GM21717 (cell line): Measurements from ENCODE around the gene IQGAP1.
"Not testable (repeated sequence)": the region's sequence is repeated elsewhere in the genome, so short reads cannot be mapped to it uniquely, and the experiment has no call there.

Source experiments
- ATAC-seq: cut with Tn5 transposase; IDR thresholded peaks from one replicate; pipeline ENCODE4 v1.9.1; 2021; ENCODE audit warnings: mild to moderate bottlenecking, moderate library complexity; ENCODE audit not compliant: unreplicated experiment

The IQGAP1 gene

GRCh38 chr15:90482124-90483011, 94.3 kb downstream of the IQGAP1 start:
- no peak for ATAC-seq

GRCh38 chr15:90483012-90483307, 94.9 kb downstream of the IQGAP1 start:
- no peak for ATAC-seq

- no peak for ATAC-seq
Observed at GRCh38 chr15:90483637-90484036, 95.6 kb downstream of the IQGAP1 start.

GRCh38 chr15:90487186-90487585, 99.1 kb downstream of the IQGAP1 start:
- no peak for ATAC-seq

- no peak for ATAC-seq
Observed at GRCh38 chr15:90489514-90489913, 101.5 kb downstream of the IQGAP1 start.

- ATAC-seq: no peak
Observed at GRCh38 chr15:90489944-90490343, 101.9 kb downstream of the IQGAP1 start.

- ATAC-seq: no peak
Observed at GRCh38 chr15:90493647-90494046, 105.6 kb downstream of the IQGAP1 start.

- no peak for ATAC-seq
Observed at GRCh38 chr15:90495067-90495466, 107.0 kb downstream of the IQGAP1 start.

- ATAC-seq: no peak
Observed at GRCh38 chr15:90496791-90497190, 108.7 kb downstream of the IQGAP1 start.

GRCh38 chr15:90497376-90497775, 109.3 kb downstream of the IQGAP1 start:
- ATAC-seq: no peak

- no peak for ATAC-seq
Observed at GRCh38 chr15:90497912-90498311, 109.9 kb downstream of the IQGAP1 start.

GRCh38 chr15:90500171-90500570, 112.1 kb downstream of the IQGAP1 start:
- no peak for ATAC-seq

- no peak for ATAC-seq
Observed at GRCh38 chr15:90501898-90502297, 113.9 kb downstream of the IQGAP1 start.

- ATAC-seq: not testable (repeated sequence)
Observed at GRCh38 chr15:90510781-90511180, 122.7 kb downstream of the IQGAP1 start.

GRCh38 chr15:90511211-90511618, 123.2 kb downstream of the IQGAP1 start:
- not testable (repeated sequence) for ATAC-seq

GRCh38 chr15:90512276-90512675, 124.2 kb downstream of the IQGAP1 start:
- ATAC-seq: no peak

GRCh38 chr15:90512981-90513380, 124.9 kb downstream of the IQGAP1 start:
- no peak for ATAC-seq

GRCh38 chr15:90513448-90513847, 125.4 kb downstream of the IQGAP1 start:
- no peak for ATAC-seq

GRCh38 chr15:90513893-90514292, 125.9 kb downstream of the IQGAP1 start:
- not testable (repeated sequence) for ATAC-seq

- no peak for ATAC-seq
Observed at GRCh38 chr15:90519688-90520087, 131.6 kb downstream of the IQGAP1 start.

GRCh38 chr15:90520365-90520764, 132.3 kb downstream of the IQGAP1 start:
- ATAC-seq: no peak

- ATAC-seq: no peak
Observed at GRCh38 chr15:90523373-90523772, 135.3 kb downstream of the IQGAP1 start.
